Measurements from ENCODE around the gene COL28A1.

The COL28A1 gene

DNA sequence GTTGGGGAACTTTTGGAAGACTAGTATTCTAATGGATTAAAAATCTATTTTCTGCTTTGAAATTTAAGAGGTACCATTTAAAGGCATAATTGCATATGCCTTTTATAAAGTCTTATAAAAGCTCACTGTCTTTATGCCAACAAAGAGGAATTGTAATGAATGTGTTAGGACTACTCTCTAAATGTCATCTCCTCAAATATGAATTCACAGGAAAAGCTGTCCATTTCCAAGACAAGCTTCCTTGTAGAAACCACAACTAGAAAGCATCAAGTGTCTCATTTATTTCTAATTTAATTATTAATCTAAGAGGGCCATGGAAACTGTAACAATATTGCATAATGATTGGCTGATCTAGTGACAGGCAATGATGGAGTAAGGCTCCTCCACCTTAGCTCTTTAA is 130.2 kb downstream of the COL28A1 start:
- TF ChIP-seq FOXP2 (optimal IDR thresholded peaks at IDR 0.05; ENCODE audit: borderline replicate concordance, extremely low read depth, extremely low read length, insufficient read depth) (no peak), SIN3A (IDR thresholded peaks at IDR 0.05; ENCODE audit: borderline replicate concordance, insufficient read depth, low read length) (no peak), TAF1 (IDR thresholded peaks at IDR 0.05; ENCODE audit: borderline replicate concordance, insufficient read depth, low read length) (no peak), POLR2AphosphoS5 (IDR thresholded peaks at IDR 0.05; ENCODE audit: low read depth, low read length) (no peak)
- TF ChIP-seq, protein P1, sequence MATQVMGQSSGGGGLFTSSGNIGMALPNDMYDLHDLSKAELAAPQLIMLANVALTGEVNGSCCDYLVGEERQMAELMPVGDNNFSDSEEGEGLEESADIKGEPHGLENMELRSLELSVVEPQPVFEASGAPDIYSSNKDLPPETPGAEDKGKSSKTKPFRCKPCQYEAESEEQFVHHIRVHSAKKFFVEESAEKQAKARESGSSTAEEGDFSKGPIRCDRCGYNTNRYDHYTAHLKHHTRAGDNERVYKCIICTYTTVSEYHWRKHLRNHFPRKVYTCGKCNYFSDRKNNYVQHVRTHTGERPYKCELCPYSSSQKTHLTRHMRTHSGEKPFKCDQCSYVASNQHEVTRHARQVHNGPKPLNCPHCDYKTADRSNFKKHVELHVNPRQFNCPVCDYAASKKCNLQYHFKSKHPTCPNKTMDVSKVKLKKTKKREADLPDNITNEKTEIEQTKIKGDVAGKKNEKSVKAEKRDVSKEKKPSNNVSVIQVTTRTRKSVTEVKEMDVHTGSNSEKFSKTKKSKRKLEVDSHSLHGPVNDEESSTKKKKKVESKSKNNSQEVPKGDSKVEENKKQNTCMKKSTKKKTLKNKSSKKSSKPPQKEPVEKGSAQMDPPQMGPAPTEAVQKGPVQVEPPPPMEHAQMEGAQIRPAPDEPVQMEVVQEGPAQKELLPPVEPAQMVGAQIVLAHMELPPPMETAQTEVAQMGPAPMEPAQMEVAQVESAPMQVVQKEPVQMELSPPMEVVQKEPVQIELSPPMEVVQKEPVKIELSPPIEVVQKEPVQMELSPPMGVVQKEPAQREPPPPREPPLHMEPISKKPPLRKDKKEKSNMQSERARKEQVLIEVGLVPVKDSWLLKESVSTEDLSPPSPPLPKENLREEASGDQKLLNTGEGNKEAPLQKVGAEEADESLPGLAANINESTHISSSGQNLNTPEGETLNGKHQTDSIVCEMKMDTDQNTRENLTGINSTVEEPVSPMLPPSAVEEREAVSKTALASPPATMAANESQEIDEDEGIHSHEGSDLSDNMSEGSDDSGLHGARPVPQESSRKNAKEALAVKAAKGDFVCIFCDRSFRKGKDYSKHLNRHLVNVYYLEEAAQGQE (IDR thresholded peaks at IDR 0.05; ENCODE audit: insufficient read depth in 1 of 2, low read depth in 2 of 2, low read length in 2 of 2), result no peak

DNA sequence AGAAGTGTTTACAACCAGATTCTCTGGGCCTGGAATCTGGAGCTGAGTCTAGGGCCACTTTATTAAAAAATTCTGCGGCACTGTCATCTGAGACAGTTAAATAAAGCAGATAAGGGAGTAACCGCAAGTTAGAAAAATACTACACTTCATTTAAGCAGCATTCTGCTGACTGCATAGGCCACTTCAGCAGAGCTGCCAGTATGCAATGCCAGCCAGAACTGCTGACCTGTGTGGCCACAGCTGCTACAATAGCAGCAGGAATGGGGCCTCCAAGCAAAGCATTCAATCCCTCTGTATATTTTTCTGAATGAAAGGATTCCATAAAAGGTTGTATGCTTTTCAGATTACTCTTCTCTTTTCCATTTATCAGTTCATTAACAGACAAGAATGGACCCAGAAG is 136.0 kb downstream of the COL28A1 start:
- TF ChIP-seq TAF1 (IDR thresholded peaks at IDR 0.05; ENCODE audit: borderline replicate concordance, insufficient read depth, low read length), result no peak
- no peak for TF ChIP-seq SIN3A (IDR thresholded peaks at IDR 0.05; ENCODE audit: borderline replicate concordance, insufficient read depth, low read length)
- TF ChIP-seq, protein P1 (IDR thresholded peaks at IDR 0.05; ENCODE audit: insufficient read depth in 1 of 2, low read depth in 2 of 2, low read length in 2 of 2), result no peak
- no peak for TF ChIP-seq POLR2AphosphoS5 (IDR thresholded peaks at IDR 0.05; ENCODE audit: low read depth, low read length)
- no peak for TF ChIP-seq FOXP2 (optimal IDR thresholded peaks at IDR 0.05; ENCODE audit: borderline replicate concordance, extremely low read depth, extremely low read length, insufficient read depth)

DNA sequence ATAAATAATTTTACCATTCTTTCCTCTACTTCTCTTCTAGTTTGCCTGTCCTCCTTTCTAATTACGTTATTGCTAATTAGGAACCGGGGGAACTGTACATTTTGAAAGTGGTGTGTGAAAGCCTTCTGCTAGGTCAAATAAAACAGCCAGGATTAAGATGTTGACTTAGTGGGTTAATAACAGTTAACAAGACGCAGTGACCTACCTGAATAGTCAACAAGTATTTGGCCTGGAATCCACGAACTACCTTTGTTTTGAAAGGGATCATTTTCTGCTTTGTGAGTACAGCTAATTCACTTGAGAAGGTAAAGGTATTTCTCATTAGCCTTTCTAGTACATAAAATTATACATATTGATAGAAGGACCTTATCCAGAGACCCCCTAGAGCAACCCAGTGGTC is 139.9 kb downstream of the COL28A1 start:
- no peak for TF ChIP-seq TAF1 (IDR thresholded peaks at IDR 0.05; ENCODE audit: borderline replicate concordance, insufficient read depth, low read length)
- TF ChIP-seq FOXP2 (optimal IDR thresholded peaks at IDR 0.05; ENCODE audit: borderline replicate concordance, extremely low read depth, extremely low read length, insufficient read depth), result no peak
- no peak for TF ChIP-seq POLR2AphosphoS5 (IDR thresholded peaks at IDR 0.05; ENCODE audit: low read depth, low read length)
- no peak for TF ChIP-seq SIN3A (IDR thresholded peaks at IDR 0.05; ENCODE audit: borderline replicate concordance, insufficient read depth, low read length)

DNA sequence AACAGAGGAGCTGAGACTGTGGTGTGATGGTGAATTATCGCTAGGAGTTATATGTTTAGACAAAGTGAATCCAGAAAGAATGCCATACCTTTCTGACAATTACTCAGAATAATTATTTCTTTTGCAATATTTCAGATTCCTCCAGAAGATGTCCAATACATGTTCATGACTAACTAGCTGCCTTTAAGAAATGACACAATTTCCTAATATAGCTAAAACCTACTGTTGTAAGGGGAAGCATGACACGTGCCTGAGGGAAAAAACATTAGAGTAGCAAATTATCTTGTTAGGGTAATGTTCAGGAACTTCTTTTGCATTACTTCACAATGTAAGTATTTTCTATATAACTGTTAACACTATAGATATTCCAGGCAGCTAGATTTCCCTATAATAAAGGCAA is 150.3 kb downstream of the COL28A1 start:
- TF ChIP-seq TAF1 (IDR thresholded peaks at IDR 0.05; ENCODE audit: borderline replicate concordance, insufficient read depth, low read length) (no peak), SIN3A (IDR thresholded peaks at IDR 0.05; ENCODE audit: borderline replicate concordance, insufficient read depth, low read length) (no peak), POLR2AphosphoS5 (IDR thresholded peaks at IDR 0.05; ENCODE audit: low read depth, low read length) (no peak), FOXP2 (optimal IDR thresholded peaks at IDR 0.05; ENCODE audit: borderline replicate concordance, extremely low read depth, extremely low read length, insufficient read depth) (no peak)
- TF ChIP-seq, protein P1 (IDR thresholded peaks at IDR 0.05; ENCODE audit: insufficient read depth in 1 of 2, low read depth in 2 of 2, low read length in 2 of 2), result no peak

DNA sequence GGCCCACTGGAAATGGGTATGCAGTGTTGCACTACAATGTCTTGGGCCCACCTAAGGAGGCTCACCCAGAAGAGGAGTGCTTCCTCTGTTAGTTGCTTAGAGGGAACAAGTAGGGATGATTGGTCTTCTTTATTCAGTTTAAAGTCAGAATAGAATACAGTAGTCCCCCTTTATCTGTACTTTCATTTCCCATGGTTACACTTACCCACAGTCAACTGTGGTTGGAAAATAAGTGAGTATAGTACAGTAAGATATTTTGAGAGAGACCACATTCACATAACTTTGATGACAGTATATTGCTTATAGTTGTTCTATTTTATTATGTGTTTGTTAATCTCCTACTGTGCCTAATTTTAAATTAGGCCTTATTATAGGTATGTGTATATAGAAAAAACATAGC is 151.4 kb downstream of the COL28A1 start:
- TF ChIP-seq POLR2AphosphoS5 (IDR thresholded peaks at IDR 0.05; ENCODE audit: low read depth, low read length) (no peak), SIN3A (IDR thresholded peaks at IDR 0.05; ENCODE audit: borderline replicate concordance, insufficient read depth, low read length) (no peak), FOXP2 (optimal IDR thresholded peaks at IDR 0.05; ENCODE audit: borderline replicate concordance, extremely low read depth, extremely low read length, insufficient read depth) (no peak), TAF1 (IDR thresholded peaks at IDR 0.05; ENCODE audit: borderline replicate concordance, insufficient read depth, low read length) (no peak)
- TF ChIP-seq, protein P1 (IDR thresholded peaks at IDR 0.05; ENCODE audit: insufficient read depth in 1 of 2, low read depth in 2 of 2, low read length in 2 of 2), result no peak

Data from PFSK-1 (cell line).